Measurements from ENCODE around the gene PTPRN2.

The PTPRN2 gene

DNA sequence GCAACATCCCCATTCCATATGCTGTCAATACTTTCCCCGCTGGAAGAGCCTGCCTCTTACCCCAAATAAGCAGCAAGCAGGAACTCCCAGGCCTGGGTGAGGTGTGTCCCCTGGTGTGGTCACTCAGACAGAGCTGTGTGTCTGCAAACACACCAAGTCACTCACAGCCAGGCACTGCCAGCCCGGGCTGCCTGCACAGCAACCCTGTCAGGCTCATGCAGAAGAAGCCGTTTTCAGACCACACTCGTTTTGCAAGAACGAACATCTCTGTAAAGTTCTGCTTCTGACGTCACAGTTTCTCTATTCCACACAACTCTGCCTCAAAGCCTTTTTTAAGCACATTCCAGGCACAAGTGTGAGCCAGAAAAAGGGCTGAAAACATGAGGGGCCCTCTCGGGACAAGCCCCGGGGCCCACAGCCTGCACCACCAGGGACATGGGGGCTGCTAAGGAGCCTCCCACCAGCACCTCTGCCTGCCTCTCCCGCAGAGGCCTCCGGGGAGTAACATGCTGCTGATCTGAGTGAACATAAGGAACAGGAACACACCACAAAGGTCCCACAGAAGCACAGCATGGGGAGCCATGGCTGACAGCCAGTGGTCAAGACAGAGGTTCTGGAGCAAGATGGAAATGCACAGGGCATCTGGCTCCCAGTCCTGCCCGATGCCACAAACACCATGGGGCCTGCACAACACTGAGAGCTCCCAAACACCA is 11.4 kb downstream of the PTPRN2 start:
- no peak for DNase-seq (ENCODE audit: low read depth)

DNA sequence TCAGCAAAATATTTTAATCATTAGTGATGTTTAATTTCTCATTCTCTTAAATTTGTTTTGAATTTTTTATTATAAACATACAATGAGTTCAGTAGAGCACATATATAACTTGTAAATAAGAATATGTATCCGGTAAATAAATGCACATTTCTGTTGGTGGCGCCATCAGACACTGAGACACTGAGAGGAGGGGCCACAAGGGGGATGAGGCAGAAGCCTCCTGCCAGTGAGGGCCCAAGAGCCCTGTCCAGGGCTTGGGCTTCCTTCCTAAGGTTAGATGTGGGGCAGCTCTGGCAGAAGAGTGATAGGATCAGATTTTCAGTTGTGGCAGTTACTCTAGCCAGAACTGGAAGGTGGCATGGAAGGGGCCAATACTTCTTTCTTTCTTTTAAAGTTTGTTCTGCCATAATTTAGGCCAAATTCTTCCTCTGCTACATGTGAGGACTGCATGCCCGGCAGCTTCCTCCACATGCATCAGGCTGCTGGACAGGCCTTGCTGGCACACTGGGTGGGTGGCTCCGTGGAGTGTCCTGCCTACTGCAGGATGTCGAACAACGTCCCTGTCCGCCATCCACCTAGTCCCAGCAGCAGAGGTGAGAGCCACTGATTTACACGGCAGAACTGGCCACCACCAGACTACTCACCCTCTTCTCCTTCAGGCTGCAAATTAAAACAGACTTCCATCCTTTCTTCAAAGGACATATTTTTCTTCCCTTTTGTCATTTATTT is 13.2 kb downstream of the PTPRN2 start:
- DNase-seq (ENCODE audit: low read depth): no peak

DNA sequence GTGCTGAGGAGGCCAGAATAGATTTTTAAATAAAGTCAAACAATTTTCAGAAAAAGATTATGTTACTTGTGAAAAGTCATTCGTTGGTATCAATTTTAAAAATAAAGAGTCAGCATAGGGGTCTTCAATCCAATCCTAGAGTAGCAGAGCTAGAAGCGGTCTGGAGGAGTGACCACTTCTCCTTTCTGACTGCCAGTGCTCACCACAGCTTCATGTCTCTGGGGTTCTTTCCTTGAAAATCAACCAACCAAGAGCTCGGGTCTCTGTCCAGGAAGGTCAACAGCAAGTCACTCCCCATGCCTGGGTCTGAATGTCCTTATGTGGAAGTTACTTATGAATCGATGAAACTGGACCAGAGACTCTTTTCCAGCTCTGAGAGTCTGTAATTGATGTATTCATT is 14.3 kb downstream of the PTPRN2 start:
- no peak for DNase-seq (ENCODE audit: low read depth)

DNA sequence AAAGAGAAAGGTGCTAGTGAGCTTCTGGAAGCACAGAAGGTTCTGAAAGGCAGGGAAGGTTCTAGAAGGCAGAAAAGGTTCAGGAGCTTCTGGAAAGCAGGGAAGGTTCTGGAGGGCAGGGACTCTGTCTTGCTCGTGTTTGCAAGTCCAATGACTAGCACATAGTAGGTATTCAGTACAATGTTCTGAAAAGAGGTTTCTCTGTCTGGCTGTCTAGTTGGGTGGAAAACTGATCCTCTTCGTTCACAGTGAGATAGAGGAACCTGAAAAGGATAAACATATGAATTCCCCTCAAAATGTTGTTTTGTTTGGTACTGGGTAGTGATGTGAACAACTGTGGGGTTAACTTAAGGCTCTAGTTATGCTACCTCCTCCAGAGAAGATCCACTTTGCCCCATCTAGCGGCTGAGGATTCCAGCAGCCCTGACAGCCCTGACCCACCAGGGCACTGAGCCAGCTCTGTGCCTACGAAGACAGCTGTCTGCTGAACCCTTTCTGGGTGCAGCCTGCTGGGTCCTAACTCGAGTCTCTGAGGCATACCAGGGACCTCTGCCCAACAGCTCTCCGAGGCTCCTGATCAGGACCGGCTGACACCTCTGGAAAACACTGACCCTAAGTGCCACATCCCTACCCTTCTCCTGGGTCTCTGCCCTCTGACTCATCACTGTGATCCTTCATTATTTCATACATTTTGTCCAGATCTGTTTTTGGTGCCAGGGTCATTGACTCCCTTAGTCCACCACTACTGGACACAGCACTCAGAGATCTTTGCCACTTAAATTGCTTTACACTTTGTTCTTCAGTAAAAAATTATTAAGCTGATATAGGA is 15.4 kb downstream of the PTPRN2 start:
- no peak for DNase-seq (ENCODE audit: low read depth)

DNA sequence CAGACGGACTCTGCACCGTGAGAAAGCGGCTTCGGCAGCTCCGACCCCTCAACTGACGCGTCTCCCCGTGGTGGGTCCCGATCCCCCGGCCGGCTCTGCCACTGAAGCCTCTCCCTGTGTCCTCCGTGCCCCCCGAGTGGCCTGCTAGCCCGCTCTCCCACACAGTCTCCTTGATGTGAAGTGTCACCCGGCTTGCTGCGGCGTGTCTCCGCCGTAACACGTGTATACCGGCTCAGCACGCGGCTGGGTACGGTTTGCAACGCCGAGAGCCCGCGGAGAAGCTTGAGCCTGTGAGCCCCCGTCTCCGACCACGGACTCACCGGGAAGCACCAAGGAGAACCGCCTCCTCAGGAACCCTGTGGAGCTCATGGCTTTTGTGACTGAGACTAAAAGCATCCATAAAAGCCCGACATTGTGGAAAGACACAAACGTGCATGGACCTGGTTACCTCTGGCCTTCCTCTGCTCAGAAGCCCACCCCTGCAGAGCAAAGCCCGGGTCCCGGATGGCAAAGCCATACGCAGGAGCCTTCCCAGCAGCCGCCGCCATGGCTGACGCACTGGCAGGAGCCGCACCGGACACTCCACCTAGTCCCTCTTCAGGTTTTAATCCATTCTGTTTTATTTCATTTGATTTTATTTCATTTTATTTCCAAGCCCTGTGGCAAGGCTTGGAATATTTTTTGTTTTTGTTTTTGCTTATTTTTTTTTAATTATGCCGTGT is 17.0 kb downstream of the PTPRN2 start:
- DNase-seq (ENCODE audit: low read depth): no peak

DNA sequence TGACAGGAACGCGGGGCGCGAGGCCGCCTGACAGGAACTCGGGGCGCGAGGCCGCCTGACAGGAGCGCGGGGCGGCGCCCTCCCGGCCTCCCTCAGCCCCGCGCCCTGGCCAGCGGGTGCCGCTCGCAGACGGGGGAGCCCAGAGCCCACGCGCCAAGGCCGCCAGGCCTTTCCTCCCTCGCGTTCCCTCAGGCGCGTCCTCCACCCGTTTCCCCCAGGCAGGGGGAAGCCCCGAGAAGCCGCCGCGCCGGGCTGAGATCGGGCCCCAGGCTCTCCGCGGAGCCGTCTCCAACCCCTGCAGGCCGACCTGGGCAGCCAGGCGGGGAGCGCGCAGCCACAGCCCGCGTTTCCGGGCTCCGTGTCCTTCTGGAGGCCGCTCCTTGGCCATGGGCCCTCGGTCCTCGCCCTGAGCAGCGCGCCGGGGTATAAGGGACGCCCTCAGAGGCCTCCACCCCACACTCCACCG is 17.7 kb downstream of the PTPRN2 start:
- DNase-seq (ENCODE audit: low read depth): no peak

DNA sequence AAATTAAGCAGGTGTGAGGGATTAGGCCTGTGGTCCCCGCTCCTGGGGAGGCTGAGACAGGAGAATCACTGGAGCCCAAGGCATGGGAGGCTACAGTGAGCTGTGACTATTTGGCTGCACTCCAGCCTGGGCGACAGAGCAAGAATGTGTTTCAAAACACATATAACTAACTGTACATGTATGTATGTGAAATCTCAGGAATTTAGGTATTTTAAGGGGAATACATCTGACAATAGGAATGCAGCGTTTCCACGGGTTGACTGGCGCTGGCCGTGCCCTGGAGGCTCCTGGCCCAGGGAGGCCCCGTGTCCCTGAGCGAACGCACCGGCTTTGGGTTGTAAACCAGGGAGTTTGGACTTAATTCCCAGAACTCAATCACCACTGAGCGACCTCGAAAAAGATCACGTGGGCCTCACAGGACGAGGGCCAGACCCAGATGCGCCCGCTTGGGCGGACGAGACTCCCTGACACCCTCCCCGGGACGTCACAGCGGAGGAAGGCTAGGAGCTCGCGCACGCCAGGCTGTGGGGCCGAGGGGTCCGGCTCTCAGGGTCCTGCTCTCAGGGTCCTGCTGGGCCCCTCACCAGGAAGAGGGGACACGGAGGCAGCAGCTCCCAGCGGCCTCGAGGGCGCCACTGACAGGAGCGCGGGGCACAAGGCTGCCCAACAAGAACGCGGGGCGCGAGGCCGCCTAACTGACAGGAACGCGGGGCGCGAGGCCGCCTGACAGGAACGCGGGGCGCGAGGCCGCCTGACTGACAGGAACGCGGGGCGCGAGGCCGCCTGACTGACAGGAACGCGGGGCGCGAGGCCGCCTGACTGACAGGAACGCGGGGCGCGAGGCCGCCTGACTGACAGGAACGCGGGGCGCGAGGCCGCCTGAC is 18.4 kb downstream of the PTPRN2 start:
- DNase-seq (ENCODE audit: low read depth): no peak

DNA sequence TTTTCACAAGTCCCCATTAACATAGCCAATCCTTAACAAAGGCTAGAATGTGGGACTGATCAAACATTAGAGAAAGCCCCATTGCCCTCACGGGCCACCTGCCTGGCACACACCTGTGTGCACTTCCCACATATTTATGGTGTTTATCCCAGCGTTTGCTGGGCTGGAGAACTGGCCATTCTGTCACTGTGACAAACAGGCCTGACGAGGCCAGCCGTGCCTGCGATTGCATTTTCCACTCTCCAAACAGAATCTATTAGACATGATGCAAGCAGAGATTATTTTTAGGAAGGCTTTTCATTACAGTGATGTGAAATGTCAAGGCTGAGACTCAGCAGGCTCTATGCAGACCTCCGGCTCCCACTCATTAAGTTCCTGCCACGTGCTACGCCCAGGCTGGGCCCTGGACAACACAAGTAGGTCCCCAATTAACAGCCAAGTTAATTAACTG is 20.4 kb downstream of the PTPRN2 start:
- no peak for DNase-seq (ENCODE audit: low read depth)

DNA sequence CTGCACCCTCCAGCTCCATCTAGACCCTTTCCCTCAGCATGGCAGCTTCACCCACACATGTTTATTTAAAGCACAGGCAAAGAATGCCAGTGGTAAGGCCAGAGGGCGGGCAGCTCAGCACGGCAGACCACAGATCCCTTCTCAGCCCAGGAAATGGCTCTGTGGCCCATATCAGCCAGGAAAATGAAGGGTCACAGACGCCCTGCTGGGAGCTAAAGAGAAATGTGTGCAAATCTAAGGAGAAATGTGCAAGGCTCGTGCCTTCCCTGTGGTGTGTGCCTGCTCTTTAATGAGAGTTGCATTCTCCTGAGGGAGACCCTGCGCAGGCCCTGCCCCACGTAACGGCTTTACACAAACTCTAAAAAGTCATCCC is 23.0 kb downstream of the PTPRN2 start:
- DNase-seq (ENCODE audit: low read depth): no peak

DNA sequence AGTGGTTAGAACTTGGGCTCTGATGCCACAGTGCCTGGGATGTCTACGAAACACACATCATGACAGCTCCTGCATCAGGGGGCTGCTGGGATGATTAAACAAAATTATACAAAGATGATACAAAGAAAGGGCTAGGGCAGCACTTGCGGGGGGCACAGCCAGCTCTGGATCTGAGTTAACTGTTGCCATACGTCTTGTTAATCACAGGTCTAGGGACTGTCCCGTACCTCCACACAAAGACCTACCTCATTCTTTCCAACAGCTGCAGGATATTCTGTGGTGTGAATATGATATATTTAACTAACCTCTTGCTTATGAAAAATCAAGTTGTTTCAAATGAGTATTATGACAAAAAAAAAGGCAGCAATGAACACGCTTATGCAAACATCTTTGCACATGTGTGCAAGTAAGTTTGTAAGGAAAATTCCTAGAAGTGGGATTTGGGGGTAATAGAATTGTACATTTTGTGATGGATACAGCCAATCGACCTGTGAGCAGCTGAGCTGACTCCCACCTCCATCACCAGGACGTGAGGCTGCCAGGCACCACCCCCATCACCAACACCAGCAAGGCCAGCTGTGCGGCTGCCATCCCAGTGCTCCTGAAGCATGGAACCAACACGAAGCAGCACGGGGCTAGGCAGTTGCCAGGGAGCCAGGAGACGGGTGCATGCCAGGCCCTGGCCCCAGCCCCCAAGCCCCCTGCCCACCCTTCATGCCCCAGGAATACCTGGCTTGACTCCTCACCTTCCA is 23.5 kb downstream of the PTPRN2 start:
- no peak for DNase-seq (ENCODE audit: low read depth)

DNA sequence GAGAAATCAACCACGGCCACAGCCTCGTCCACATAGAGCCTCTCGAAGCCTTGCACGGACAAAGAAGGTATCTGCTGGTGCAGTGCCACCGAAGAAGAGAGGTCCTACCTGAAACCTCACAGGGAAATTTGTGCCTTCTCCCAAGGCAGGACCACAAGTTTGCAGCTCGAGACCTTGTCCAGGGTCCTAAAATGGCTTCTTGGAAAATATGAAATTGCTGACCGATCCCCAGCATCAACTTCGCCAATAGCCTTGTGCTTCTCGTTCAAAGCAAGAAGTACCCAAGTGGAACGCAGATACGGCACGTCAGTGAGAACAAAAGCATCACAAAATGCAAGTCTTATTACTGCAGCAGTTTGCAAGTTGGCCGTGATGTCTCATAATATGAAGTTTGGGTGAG is 24.6 kb downstream of the PTPRN2 start:
- no peak for DNase-seq (ENCODE audit: low read depth)

DNA sequence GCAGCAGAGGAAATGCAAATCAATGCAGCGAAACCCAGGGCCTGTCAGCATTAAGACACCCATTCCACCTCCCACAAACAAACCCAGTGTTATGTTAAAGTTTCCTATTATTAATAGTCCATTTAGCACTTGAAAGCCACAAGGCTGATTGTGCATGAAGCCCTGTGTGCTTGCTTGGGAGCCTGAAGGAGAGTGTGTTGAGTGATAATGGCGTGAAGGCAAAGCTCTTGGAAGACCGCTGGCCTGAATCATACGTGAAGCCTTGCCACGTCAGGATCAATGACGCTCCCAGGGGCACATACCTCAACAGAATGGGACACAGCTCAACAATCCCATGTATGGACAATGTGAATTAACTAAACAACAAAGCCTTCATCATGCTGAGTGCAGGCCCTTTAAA is 25.1 kb downstream of the PTPRN2 start:
- DNase-seq (ENCODE audit: low read depth): no peak

DNA sequence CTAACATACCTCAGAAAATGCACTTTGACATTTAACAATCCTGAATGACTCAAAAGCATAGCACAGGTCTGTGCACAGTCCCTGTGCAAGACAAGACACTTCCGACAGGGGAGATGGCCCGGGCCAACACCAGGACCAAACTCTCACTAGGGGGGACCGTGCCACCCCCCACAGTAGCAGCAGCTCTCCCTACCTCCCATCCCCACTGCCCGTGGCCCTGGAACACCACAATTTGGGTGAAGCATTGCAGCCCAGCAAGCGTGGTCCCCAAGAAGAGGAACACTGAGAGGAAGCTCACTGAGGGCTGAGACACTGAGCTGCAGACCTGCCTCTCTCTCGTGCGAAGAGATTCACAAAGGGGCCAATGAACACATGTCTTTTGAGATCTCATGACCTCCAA is 26.0 kb downstream of the PTPRN2 start:
- DNase-seq (ENCODE audit: low read depth): no peak

DNA sequence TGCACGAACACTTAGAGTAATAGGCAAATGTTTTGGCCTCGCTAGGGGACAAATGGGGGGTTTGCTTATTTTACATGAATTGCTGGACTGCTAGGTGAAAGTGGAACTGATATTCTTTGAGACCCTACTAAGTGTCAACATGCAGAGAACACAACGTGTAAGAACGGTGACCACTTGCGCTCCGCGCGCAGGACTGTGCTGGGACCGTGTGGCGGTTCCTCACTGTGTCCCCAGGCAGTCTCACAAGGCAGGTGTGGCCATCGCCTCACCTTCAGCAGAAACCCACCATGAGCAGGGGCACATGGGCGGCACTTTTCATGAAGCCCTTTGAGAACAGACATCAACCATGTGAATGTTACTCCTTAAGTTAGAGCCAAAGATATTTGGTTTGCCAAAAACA is 27.2 kb downstream of the PTPRN2 start:
- no peak for DNase-seq (ENCODE audit: low read depth)

DNA sequence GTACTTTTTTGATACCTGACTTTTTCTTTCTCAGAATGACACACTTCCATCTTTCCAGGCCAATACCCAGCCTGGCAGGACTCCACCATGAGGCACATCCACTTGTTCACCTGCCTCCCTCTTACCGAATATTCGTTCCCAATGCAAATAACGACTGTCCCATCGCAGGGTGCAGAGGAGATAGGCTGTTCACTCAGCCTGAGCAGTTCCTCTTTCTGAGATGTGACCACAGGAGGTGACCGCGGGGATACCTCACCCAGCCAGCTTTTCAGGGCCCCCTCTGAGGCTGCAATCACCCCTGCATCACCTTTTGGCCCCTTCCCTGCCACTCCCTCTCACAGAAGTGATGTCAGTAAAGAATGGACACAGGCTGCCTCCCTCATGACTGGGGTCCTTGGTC is 28.3 kb downstream of the PTPRN2 start:
- no peak for DNase-seq (ENCODE audit: low read depth)

DNA sequence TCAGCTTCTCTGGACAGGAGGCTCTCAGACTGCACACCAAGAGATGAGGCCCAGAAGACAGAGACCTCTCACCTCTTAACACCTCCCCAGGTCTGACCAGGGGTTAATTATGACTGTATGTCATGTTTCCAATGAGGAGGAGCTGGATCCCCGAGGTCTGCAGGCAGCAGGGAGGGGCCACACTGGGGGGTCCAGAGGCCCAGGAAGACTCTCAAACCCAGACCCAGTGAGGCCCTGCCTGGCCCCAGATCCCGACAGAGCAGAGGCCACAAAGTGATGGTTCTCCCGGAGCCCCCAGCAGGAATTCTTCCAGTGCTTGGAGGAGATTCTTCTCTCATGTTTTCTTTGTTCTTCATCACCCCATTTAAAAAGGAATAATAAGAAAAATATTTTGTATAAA is 28.8 kb downstream of the PTPRN2 start:
- no peak for DNase-seq (ENCODE audit: low read depth)

DNA sequence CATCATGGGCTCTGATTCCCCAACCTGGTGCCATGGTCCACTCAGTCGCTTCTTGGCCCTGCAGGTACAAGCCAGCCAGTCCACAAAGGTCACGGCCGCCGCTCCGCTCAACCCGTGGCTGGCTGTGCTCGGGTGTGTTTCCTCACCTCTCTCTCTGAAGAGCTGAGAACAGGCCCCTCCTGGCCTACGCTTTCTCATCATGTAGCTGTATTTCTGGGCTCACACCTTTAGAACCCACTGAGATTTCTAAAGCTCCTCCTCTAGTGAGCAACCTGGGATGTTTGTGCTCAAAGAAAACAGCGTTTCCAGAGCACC is 30.2 kb downstream of the PTPRN2 start:
- DNase-seq (ENCODE audit: low read depth): no peak

DNA sequence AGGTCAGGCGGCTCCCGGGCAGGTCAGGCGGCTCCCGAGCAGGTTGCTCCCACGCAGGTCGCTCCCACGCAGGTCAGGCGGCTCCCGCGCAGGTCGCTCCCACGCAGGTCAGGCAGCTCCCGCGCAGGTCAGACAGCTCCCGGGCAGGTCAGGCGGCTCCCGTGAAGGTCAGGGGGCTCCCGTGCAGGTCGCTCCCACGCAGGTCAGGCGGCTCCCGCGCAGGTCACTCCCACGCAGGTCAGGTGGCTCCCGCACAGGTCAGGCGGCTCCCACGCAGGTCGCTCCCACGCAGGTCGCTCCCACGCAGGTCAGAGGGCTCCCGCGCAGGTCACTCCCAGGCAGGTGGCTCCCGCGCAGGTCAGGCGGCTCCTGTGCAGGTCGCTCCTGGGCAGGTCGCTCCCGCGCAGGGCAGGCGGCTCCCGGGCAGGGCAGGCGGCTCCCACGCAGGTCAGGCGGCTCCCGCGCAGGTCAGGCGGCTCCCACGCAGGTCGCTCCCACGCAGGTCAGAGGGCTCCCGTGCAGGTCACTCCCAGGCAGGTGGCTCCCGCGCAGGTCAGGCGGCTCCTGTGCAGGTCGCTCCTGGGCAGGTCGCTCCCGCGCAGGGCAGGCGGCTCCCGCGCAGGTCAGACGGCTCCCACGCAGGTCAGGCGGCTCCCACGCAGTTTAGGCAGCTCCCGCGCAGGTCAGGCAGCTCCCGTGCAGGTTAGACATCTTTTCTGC is 30.7 kb downstream of the PTPRN2 start:
- no peak for DNase-seq (ENCODE audit: low read depth)

DNA sequence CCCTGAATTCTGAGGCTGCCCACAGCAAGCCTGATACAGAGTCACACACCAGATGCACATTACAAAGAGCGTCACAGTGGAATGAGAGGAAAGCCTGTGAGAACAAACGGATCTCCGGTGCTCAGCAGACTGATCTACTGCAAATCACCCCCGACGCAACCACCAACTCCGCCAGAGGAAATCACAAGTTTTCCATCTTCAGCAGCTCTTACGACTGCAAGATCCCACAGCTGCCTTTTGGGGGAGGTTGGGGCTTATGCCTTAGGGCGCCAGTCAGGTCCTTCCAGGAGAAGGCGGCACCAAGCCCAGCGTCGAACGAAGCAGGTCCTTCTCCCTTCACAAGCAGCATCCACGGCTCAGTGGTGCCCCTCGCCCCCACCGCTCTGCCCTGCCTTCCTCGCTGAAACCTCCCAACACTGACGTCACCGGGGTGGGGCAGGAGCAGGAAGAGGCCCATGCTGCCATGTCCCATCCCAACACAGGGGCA is 32.5 kb downstream of the PTPRN2 start:
- DNase-seq (ENCODE audit: low read depth): no peak

Measured in stimulated activated CD8-positive, alpha-beta memory T cell treated with anti-CD3 and anti-CD28 coated beads, Interleukin-15, amount 100 ng/mL, for 24 hours (primary cell).